DOHH2 (cell line): Measurements from ENCODE around the gene EYA4.

Source experiments
- H3F3A ChIP-seq: fragments of 200-600 bp; sonication (generic), shearing (Covaris generic); 2 replicates; pipeline ENCODE4 v1.6.0; 2016; ENCODE audit warnings: antibody characterized with exemption, mild to moderate bottlenecking; ENCODE audit not compliant: control insufficient read depth, insufficient read depth
- H3K27ac ChIP-seq: fragments of 200-600 bp; sonication (generic); 2 replicates; pipeline ENCODE4 v1.5.1; 2014; ENCODE audit warnings: low read depth, mild to moderate bottlenecking, low read length, moderate library complexity
- H3K27me3 ChIP-seq: fragments of 200-600 bp; sonication (generic); 2 replicates; pipeline ENCODE4 v1.6.1; 2014; ENCODE audit warnings: mild to moderate bottlenecking, low read length, mixed read lengths; ENCODE audit not compliant: control insufficient read depth
- H3K36me3 ChIP-seq: fragments of 200-600 bp; sonication (generic); 2 replicates; pipeline ENCODE4 v1.6.1; 2014; ENCODE audit warnings: mild to moderate bottlenecking, low read length, moderate library complexity, mixed read lengths; ENCODE audit not compliant: control insufficient read depth
- H3K4me1 ChIP-seq: fragments of 200-600 bp; sonication (generic); 2 replicates; pipeline ENCODE4 v1.6.1; 2014; ENCODE audit warnings: mild to moderate bottlenecking, low read length, mixed read lengths; ENCODE audit not compliant: control insufficient read depth
- H3K4me2 ChIP-seq: fragments of 200-600 bp; sonication (generic); 2 replicates; pipeline ENCODE4 v1.6.0; 2014; ENCODE audit warnings: mild to moderate bottlenecking, low read length, moderate library complexity
- H3K4me3 ChIP-seq: fragments of 200-600 bp; sonication (generic); 2 replicates; pipeline ENCODE4 v1.5.1; 2014; ENCODE audit warnings: mild to moderate bottlenecking, low read length, mixed read lengths
- H3K79me2 ChIP-seq: fragments of 200-600 bp; sonication (generic); 2 replicates; pipeline ENCODE4 v1.6.1; 2014; ENCODE audit warnings: mild to moderate bottlenecking, low read length, mixed read lengths; ENCODE audit not compliant: control insufficient read depth
- H3K9me2 ChIP-seq: fragments of 200-600 bp; sonication (generic); replicated peaks from 2 replicates; pipeline ENCODE4 v1.6.1; 2014; ENCODE audit warnings: mild to moderate bottlenecking, low read length, mixed read lengths; ENCODE audit not compliant: control insufficient read depth
- H3K9me3 ChIP-seq: fragments of 200-600 bp; sonication (generic); 2 replicates; pipeline ENCODE4 v1.6.1; 2014; ENCODE audit warnings: antibody characterized with exemption, low read length, mixed read lengths; ENCODE audit not compliant: control insufficient read depth, insufficient read depth
- H4K20me1 ChIP-seq: fragments of 200-600 bp; sonication (generic); 2 replicates; pipeline ENCODE4 v1.6.0; 2014; ENCODE audit warnings: low read depth, mild to moderate bottlenecking, antibody characterized with exemption, low read length, moderate library complexity; ENCODE audit not compliant: control insufficient read depth, insufficient read depth
- EZH2phosphoT487 ChIP-seq: fragments of 200-600 bp; sonication (generic); IDR thresholded peaks from 2 replicates; pipeline ENCODE4 v1.6.1; 2017; ENCODE audit warnings: borderline replicate concordance, mild to moderate bottlenecking, antibody characterized with exemption, low read length, moderate library complexity, mixed read lengths
- TF ChIP-seq, protein P1 (sequence below): fragments of 200-600 bp; sonication (generic); IDR thresholded peaks from one replicate; pipeline ENCODE4 v1.5.1; 2014; ENCODE audit warnings: antibody characterized with exemption, mild to moderate bottlenecking, low read depth, low read length; ENCODE audit not compliant: poor library complexity, severe bottlenecking

EYA4 gene

GRCh38 chr6:133242637-133243585 lies 1.8 kb downstream of the EYA4 start:
- H3K36me3 ChIP-seq: no peaks in the 10 kb centered on the region
- no peak for TF ChIP-seq EZH2phosphoT487
- TF ChIP-seq, protein P1, sequence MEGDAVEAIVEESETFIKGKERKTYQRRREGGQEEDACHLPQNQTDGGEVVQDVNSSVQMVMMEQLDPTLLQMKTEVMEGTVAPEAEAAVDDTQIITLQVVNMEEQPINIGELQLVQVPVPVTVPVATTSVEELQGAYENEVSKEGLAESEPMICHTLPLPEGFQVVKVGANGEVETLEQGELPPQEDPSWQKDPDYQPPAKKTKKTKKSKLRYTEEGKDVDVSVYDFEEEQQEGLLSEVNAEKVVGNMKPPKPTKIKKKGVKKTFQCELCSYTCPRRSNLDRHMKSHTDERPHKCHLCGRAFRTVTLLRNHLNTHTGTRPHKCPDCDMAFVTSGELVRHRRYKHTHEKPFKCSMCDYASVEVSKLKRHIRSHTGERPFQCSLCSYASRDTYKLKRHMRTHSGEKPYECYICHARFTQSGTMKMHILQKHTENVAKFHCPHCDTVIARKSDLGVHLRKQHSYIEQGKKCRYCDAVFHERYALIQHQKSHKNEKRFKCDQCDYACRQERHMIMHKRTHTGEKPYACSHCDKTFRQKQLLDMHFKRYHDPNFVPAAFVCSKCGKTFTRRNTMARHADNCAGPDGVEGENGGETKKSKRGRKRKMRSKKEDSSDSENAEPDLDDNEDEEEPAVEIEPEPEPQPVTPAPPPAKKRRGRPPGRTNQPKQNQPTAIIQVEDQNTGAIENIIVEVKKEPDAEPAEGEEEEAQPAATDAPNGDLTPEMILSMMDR: no peak
- H3F3A ChIP-seq: no peaks in the 10 kb centered on the region
- H4K20me1 ChIP-seq: no peaks in the 10 kb centered on the region
- H3K27ac ChIP-seq: no peak overlapping the region
- peaks cover 25% of the 10 kb centered on the region for H3K27me3 ChIP-seq
- no peaks in the 10 kb centered on the region for H3K9me3 ChIP-seq
- no peak overlapping the region for H3K4me2 ChIP-seq
- no peak overlapping the region for H3K4me3 ChIP-seq
- no peaks in the 10 kb centered on the region for H3K79me2 ChIP-seq
- H3K9me2 ChIP-seq: no peaks in the 10 kb centered on the region
- no peaks in the 10 kb centered on the region for H3K4me1 ChIP-seq

GRCh38 chr6:133243723-133244305 lies 2.7 kb downstream of the EYA4 start:
- H3K27me3 ChIP-seq: peaks cover 26% of the 10 kb centered on the region
- no peaks in the 10 kb centered on the region for H3K4me1 ChIP-seq
- no peak overlapping the region for H3K4me3 ChIP-seq
- 0 out of 2 replicates have a peak, but pooled peaks have one; percentile 50 for TF ChIP-seq EZH2phosphoT487
- TF ChIP-seq, protein P1: no peak
- no peaks in the 10 kb centered on the region for H4K20me1 ChIP-seq
- no peak overlapping the region for H3K27ac ChIP-seq
- H3K79me2 ChIP-seq: no peaks in the 10 kb centered on the region
- H3K9me3 ChIP-seq: no peaks in the 10 kb centered on the region
- H3K9me2 ChIP-seq: no peaks in the 10 kb centered on the region
- no peaks in the 10 kb centered on the region for H3K36me3 ChIP-seq
- H3F3A ChIP-seq: no peaks in the 10 kb centered on the region
- H3K4me2 ChIP-seq: no peak overlapping the region

- H3K36me3 ChIP-seq: no peaks in the 10 kb centered on the region
- H3K9me2 ChIP-seq: no peaks in the 10 kb centered on the region
- H3K9me3 ChIP-seq: no peaks in the 10 kb centered on the region
- TF ChIP-seq, protein P1: no peak
- TF ChIP-seq EZH2phosphoT487: no peak
- H3K4me1 ChIP-seq: no peaks in the 10 kb centered on the region
- peaks cover 28% of the 10 kb centered on the region for H3K27me3 ChIP-seq
- H3K79me2 ChIP-seq: no peaks in the 10 kb centered on the region
- no peaks in the 10 kb centered on the region for H3F3A ChIP-seq
- H4K20me1 ChIP-seq: no peaks in the 10 kb centered on the region
- H3K27ac ChIP-seq: no peak overlapping the region
- no peak overlapping the region for H3K4me2 ChIP-seq
- no peak overlapping the region for H3K4me3 ChIP-seq
These were observed 3.4 kb downstream of the EYA4 start for GRCh38 chr6:133244519-133244918.
